Neural cell (in vitro differentiated cells): ENCODE data around the gene CLEC18A. TPM values are rescaled to one million over a fixed set of nuclear protein-coding genes. Genes with fewer than 3 reads are reported as not detected.
"Not testable (repeated sequence)": the region's sequence is repeated elsewhere in the genome, so short reads cannot be mapped to it uniquely, and the experiment has no call there.

Experiments used
- H2AFZ ChIP-seq: fragments of 200-600, 300-800 bp; sonication (generic), shearing (Covaris generic); 2 replicates; pipeline ENCODE4 v1.6.0; 2014; ENCODE audit warnings: low read depth, mild to moderate bottlenecking, antibody characterized with exemption, low read length, moderate library complexity
- H3F3A ChIP-seq: fragments of 200-600 bp; shearing (Covaris generic); 2 replicates; pipeline ENCODE4 v1.6.1; 2016; ENCODE audit warnings: mild to moderate bottlenecking, moderate library complexity, mixed read lengths, antibody characterized with exemption, low read length; ENCODE audit not compliant: insufficient read depth, poor library complexity, severe bottlenecking
- H3K27ac ChIP-seq: fragments of 200-600, 300-800 bp; sonication (generic), shearing (Covaris generic); 2 replicates; pipeline ENCODE4 v1.5.1; 2014; ENCODE audit warnings: mild to moderate bottlenecking, low read length, moderate library complexity
- H3K27me3 ChIP-seq: fragments of 300-800, 200-600 bp; sonication (generic), shearing (Covaris generic); 2 replicates; pipeline ENCODE4 v1.6.0; 2014; ENCODE audit warnings: mild to moderate bottlenecking, low read depth, low read length, moderate library complexity; ENCODE audit not compliant: insufficient read depth
- H3K36me3 ChIP-seq: fragments of 300-800, 200-600 bp; sonication (generic), shearing (Covaris generic); 2 replicates; pipeline ENCODE4 v1.5.1; 2014; ENCODE audit warnings: mild to moderate bottlenecking, antibody characterized with exemption, low read length, moderate library complexity; ENCODE audit not compliant: insufficient read depth
- H3K4me2 ChIP-seq: fragments of 300-800, 200-600 bp; sonication (generic), shearing (Covaris generic); 2 replicates; pipeline ENCODE4 v1.6.0; 2014; ENCODE audit warnings: mild to moderate bottlenecking, low read length
- H3K4me3 ChIP-seq: fragments of 300-800, 200-600 bp; sonication (generic), shearing (Covaris generic); 2 replicates; pipeline ENCODE4 v1.5.1; 2014; ENCODE audit warnings: mild to moderate bottlenecking, low read length, moderate library complexity
- H3K79me2 ChIP-seq: fragments of 200-600 bp; shearing (Covaris generic); replicated peaks from 2 replicates; pipeline ENCODE4 v1.6.0; 2014; ENCODE audit warnings: mild to moderate bottlenecking, low read length, moderate library complexity; ENCODE audit not compliant: insufficient read depth
- H3K9ac ChIP-seq: fragments of 300-800, 200-600 bp; sonication (generic), shearing (Covaris generic); 2 replicates; pipeline ENCODE4 v1.6.1; 2016; ENCODE audit warnings: mild to moderate bottlenecking, low read length, mixed read lengths
- H3K9me2 ChIP-seq: fragments of 200-600 bp; shearing (Covaris generic); 2 replicates; pipeline ENCODE4 v1.6.1; 2016; ENCODE audit warnings: mild to moderate bottlenecking, low read length, mixed read lengths; ENCODE audit not compliant: insufficient read depth
- H3K9me3 ChIP-seq: fragments of 200-600, 300-800 bp; sonication (generic), shearing (Covaris generic); 2 replicates; pipeline ENCODE4 v1.6.1; 2016; ENCODE audit warnings: mild to moderate bottlenecking, mixed run types, low read length, moderate library complexity, mixed read lengths
- H4K20me1 ChIP-seq: fragments of 200-600 bp; shearing (Covaris generic); 2 replicates; pipeline ENCODE4 v1.6.1; 2016; ENCODE audit warnings: mild to moderate bottlenecking, mixed run types; ENCODE audit not compliant: insufficient read depth
- EZH2 ChIP-seq: fragments of 200-600, 300-800 bp; shearing (Covaris generic), sonication (generic); IDR thresholded peaks from 2 replicates; pipeline ENCODE4 v1.6.1; 2014; ENCODE audit warnings: antibody characterized with exemption, low read length, borderline replicate concordance, mild to moderate bottlenecking; ENCODE audit not compliant: insufficient read depth, poor library complexity, severe bottlenecking
- MXI1 ChIP-seq: fragments of 450-650 bp; conservative IDR thresholded peaks from 2 replicates; pipeline ENCODE4 v1.6.1; 2014; ENCODE audit warnings: antibody characterized with exemption, mild to moderate bottlenecking; ENCODE audit not compliant: poor library complexity, severe bottlenecking
- POLR2AphosphoS5 ChIP-seq: IDR thresholded peaks from 2 replicates; pipeline ENCODE4 v1.6.1; 2012
- RAD21 ChIP-seq: fragments of 450-650 bp; conservative IDR thresholded peaks from 2 replicates; pipeline ENCODE4 v1.6.1; 2014; ENCODE audit warnings: antibody characterized with exemption, mild to moderate bottlenecking, moderate library complexity
- TAF1 ChIP-seq: IDR thresholded peaks from 2 replicates; pipeline ENCODE4 v1.6.1; 2012; ENCODE audit warnings: low read depth
- polyA plus RNA-seq: library from polyadenylated mRNA; depleted of rRNA; stranded (reverse); fragments of >200 nt; gene quantifications from 2 replicates; pipeline ENCODE4 v1.2.3, GENCODE V29; 2014

The CLEC18A gene
- polyA plus RNA-seq, 1 donor from 2014 or later = 2.0 TPM

DNA sequence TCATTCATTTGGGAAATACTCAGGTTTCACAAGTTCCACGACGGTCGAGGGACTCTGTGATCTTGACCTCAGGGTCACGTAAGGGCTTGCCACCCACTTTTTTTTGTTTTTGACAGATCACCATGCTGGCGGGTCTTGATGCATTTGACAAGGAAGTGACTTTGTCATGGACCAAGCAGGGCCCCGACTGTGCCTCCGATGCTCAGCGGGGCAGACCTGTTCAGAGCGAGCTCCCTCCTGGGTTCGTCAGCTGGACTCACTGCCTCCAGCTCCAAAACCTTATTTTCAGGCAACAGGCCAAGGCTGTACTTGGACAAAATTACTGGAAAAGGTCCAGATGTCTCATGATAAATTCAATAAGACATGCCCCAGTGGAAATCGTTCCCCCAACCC is 9.0 kb upstream of the CLEC18A start:
- Histone ChIP-seq H3K4me2 (no peak overlapping the region), H3K27me3 (no peaks in the 10 kb centered on the region), H2AFZ (no peak overlapping the region), H3K79me2 (no peaks in the 10 kb centered on the region), H3K36me3 (no peaks in the 10 kb centered on the region), H4K20me1 (no peaks in the 10 kb centered on the region), H3K9me3 (no peaks in the 10 kb centered on the region), H3K4me3 (no peak overlapping the region), H3K9ac (no peak overlapping the region), H3K27ac (no peak overlapping the region), H3F3A (no peaks in the 10 kb centered on the region), H3K9me2 (no peaks in the 10 kb centered on the region)
- TF ChIP-seq EZH2 (no peak), TAF1 (no peak)

DNA sequence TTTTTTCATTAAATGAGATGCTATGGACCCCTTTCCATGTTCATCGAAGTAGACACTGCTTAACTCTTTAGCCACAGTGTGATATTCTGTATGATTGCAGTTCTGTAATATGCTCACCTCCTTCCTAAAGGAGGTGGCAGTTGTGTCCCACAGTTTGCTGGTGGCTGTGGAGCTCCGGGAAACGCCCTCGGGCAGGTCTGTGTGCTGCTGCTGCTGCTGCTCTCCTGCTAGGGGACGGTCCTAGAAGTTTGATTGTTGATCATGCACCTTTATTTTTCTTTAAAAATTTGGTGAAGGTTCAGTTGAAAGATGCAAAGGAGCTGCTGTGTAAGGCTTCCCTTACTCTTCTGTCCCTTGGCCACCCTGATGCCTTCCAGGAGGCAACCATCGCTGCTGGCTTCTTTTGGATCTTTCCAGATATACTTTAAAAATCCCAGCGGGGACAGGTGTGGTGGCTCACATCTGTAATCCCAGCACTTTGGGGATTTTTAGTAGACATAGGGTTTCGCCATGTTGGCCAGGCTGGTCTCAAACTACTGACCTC is 8.4 kb upstream of the CLEC18A start:
- Histone ChIP-seq H3K36me3 (no peaks in the 10 kb centered on the region), H2AFZ (no peak overlapping the region), H3K9me2 (no peaks in the 10 kb centered on the region), H3K27ac (no peak overlapping the region), H3F3A (no peaks in the 10 kb centered on the region), H3K9me3 (no peaks in the 10 kb centered on the region), H3K4me3 (no peak overlapping the region), H3K4me2 (no peak overlapping the region), H4K20me1 (no peaks in the 10 kb centered on the region), H3K9ac (no peak overlapping the region), H3K79me2 (no peaks in the 10 kb centered on the region), H3K27me3 (no peaks in the 10 kb centered on the region)
- TF ChIP-seq RAD21 (no peak), MXI1 (no peak), TAF1 (no peak), POLR2AphosphoS5 (no peak), EZH2 (no peak)

DNA sequence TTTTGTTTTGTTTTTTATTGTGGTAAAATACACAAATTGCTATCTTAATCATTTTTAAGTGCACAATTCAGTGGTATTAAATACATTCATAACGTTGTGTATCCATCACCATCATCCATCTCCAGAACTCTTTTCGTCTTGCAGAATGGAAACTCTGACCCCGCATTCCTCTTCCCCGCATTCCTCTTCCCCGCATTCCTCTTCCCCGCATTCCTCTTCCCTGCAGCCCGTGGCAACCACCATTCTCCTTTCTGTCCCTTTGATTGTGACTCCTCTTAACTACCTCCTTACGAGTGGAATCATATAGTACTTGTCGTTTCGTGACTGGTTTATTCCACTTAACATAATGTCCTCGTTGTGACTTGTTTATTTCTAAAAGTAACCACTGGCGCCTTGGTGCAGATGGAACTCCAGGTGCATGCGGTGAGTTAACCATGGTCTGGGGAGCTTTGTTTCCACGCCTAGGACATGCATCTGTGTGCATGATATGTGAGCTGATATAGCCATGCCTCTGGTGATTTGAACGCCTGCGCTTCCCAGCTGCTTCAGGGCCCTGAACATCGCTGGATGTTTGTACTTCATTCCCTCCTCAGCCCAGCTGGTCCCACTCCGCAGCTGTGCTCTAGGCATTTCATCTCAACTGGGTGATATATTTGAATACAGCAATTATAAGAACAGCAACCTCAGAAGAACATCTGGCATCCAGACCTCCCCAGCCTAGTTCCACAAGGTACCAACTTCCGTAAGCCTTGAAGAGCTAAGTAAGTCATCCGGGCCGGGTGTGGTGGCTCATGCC is 7.7 kb upstream of the CLEC18A start:
- H3K4me2 ChIP-seq, H3K36me3 ChIP-seq: not testable (repeated sequence)

DNA sequence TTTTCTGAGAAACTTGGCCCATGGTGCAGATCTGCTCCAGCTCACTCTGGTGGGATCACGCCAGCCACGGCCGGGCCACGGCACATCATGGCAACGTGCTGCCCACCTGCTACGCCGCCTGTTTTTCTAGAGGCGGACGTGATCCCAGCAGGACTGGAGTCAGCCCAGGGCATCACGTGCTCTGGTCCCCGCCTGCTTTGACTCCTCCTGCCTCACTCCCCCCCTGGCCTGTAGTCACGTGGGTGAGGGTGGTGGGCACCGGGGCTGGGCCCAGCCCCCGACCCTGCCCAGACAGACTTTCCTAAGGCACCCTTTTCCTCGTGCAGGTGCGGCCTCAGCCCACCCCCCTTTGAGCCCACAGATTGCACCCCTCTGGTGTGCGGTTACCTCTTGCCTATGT is 723 bp upstream of the CLEC18A start:
- not testable (repeated sequence) for H3K9me3 ChIP-seq

More for the DNA sequence above, 7.7 kb upstream of the CLEC18A start:
- not testable (repeated sequence) for H3K27ac ChIP-seq, H2AFZ ChIP-seq, H4K20me1 ChIP-seq, H3K79me2 ChIP-seq, H3K9ac ChIP-seq, H3K4me3 ChIP-seq, H3F3A ChIP-seq, H3K9me2 ChIP-seq, H3K9me3 ChIP-seq, H3K27me3 ChIP-seq

DNA sequence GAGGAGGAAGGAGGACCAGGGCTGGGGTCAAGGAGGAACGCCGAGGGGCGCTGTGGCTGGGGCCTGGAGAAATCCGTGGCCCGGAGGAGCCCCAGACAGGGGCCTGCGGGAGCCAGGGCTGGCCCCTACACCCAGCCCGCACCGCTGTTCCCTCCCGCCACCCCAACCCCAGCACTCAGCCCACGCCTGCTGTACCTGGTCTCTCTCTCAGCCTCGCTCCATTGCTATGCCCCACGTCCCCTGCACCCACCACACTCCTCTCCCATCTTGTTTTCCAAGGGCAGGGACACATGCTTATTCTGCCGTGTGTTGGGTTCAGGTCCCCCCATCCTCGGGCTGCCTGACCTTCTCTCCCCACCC is 518 bp downstream of the CLEC18A start:
- H4K20me1 ChIP-seq, H3K9me3 ChIP-seq, H3K4me3 ChIP-seq, H3K36me3 ChIP-seq, H3K79me2 ChIP-seq, H3F3A ChIP-seq, H3K27ac ChIP-seq, H3K9me2 ChIP-seq, H3K27me3 ChIP-seq, H2AFZ ChIP-seq, H3K4me2 ChIP-seq, H3K9ac ChIP-seq: not testable (repeated sequence)

More for the DNA sequence above, 723 bp upstream of the CLEC18A start:
- H2AFZ ChIP-seq, H3K4me3 ChIP-seq, H3K79me2 ChIP-seq, H3K9ac ChIP-seq, H4K20me1 ChIP-seq, H3K36me3 ChIP-seq, H3K27me3 ChIP-seq, H3F3A ChIP-seq, H3K27ac ChIP-seq, H3K9me2 ChIP-seq, H3K4me2 ChIP-seq: not testable (repeated sequence)

DNA sequence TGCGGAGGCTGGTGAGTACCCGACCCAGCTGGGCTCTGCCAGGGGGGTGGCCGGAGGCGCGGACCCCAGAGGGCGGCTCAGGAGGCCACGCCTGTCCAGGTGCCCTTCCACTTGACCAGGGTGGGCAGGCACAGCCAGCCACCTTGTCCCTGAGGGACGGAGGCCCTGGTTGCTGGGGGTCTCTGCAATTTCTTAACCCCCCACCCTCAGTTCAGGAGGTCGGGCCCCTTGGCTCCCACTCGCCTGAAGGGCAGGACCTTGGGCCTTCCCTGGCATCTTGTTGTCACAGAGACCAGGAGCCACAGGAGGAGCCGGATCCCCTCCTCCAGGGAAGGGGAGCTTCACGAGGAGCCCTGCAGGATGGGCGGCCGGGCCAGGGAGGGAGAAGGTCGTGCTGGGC is 982 bp downstream of the CLEC18A start:
- not testable (repeated sequence) for H3K79me2 ChIP-seq, H4K20me1 ChIP-seq, H2AFZ ChIP-seq, H3K27ac ChIP-seq, H3K9ac ChIP-seq, H3K27me3 ChIP-seq, H3F3A ChIP-seq, H3K9me2 ChIP-seq, H3K4me2 ChIP-seq, H3K36me3 ChIP-seq, H3K9me3 ChIP-seq, H3K4me3 ChIP-seq

DNA sequence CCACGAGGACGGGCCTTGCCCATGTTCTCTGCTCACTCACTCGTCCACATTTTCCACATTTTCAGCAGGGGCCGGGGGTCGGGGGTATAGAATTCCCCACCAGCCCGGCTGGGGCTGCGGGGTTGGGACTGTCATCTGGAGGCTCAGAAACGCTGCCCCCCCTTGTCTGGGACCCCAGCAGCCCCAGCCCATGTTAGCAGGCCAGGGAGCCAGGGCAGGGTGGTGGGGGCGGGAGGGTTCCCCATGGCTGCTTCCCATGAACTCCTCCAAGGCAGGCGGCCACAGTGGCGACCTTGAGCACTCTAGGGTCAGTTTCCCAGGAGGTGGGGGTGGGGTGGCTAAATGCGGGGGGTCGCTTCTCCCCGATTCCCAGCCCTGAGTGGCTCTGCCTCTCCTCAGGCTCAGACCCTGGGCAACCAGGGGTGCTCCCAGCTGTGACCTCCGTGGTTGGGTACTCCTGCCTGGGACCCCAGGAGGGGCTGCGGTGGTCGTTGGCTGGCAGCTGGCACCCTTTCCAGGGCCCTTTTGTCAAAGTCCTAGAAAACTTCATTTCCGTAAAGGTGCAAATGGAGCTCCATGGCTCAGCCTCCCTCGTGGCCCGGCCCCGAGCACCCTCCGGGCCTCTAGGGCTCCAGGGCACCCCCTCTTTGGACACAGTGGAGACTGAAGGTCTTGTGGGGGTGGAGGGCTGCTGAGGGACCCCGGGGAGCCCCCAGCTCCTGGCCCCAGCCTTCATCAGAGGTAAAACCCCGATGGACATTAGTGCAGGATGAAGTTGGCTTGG is 1.6 kb downstream of the CLEC18A start:
- not testable (repeated sequence) for H2AFZ ChIP-seq, H4K20me1 ChIP-seq, H3K27ac ChIP-seq, H3K4me3 ChIP-seq, H3K36me3 ChIP-seq, H3K79me2 ChIP-seq, H3K9me2 ChIP-seq, H3K9ac ChIP-seq, H3K9me3 ChIP-seq, H3F3A ChIP-seq, H3K27me3 ChIP-seq, H3K4me2 ChIP-seq
